GM21423 (cell line): ENCODE measurements around the gene SIGLEC15.
"Not testable (repeated sequence)": the region's sequence is repeated elsewhere in the genome, so short reads cannot be mapped to it uniquely, and the experiment has no call there.

Source experiments
- ATAC-seq: cut with Tn5 transposase; IDR thresholded peaks from one replicate; pipeline ENCODE4 v1.9.1; 2021; ENCODE audit warnings: mild to moderate bottlenecking, moderate library complexity; ENCODE audit not compliant: unreplicated experiment

Gene SIGLEC15

DNA sequence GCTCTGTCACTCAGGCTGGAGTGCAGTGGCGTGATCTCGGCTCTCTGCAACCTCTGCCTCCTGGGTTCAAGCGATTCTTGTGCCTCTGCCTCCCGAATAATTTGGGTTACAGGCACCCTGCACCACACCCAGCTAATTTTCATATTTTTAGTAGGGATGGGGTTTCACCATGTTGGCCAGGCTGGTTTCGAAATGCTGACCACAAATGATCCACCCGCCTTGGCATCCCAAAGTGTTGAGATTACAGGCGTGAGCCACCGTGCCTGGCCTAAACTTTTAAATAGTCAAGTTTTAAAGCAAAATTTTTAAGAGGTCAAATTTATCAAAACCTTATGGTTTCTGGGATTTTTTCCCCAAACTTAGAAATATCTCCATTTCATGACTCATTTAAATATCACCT, 6.7 kb upstream of the SIGLEC15 start:
- not testable (repeated sequence) for ATAC-seq

GRCh38 chr18:45820106-45820745, 5.2 kb upstream of the SIGLEC15 start:
- ATAC-seq, result no peak

DNA sequence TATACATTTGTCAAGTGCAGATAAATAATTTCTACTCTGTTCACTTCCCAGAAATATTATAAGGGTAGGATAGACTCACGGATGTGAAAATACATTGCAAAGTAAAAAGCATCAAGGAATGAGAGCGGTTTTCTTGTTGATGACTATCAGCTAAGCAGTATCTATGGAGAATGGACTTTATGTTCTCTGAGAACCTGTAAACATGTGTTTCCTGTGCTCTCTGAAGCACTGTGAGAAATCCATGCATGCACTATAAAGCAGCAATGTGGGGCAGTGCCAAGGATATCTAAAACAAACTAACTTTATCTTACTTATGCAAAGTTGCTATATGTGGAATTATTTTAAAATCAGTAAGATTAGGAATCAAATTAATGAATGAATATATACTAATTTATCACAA, 4.4 kb upstream of the SIGLEC15 start:
- no peak for ATAC-seq

GRCh38 chr18:45821711-45822110, 3.8 kb upstream of the SIGLEC15 start:
- no peak for ATAC-seq

DNA sequence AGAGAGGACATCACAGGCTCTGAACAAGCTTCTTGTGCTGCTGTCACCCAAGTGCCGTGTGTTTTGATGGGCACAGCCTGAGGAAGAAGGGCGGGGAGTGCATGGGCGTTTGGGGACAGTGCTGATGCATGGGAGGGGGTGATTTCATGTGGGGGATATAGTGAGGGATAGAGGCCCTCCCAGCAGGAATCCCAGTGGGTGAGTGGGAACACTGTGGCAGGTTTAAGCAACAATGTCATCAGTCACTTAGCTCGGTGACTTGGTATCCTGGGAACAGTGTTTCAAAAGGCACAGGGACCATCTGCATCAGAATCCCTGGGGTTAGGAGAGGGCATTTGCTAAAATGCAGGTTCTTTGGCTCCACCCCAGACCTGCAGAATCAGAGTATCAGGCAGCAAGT, 609 bp downstream of the SIGLEC15 start:
- no peak for ATAC-seq

DNA sequence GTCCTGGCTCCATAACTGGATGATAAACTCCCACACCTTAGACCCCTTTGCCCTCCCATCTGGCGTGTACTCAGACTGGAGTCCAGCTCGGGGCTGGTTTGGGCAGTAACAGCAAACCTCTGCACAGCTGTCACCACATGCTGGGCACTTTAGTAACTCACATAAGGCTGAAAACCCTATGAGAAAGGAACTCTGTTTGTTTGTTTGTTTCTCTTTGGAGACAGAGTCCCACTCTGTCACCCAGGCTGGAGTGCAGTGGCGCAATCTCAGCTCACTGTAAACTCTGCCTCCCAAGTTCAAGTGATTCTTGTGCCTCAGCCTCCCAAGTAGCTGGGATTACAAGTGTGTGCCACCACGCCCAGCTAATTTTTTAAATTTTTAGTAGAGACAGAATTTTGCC, 1.2 kb downstream of the SIGLEC15 start:
- not testable (repeated sequence) for ATAC-seq

GRCh38 chr18:45828917-45829811, 3.7 kb downstream of the SIGLEC15 start:
- no peak for ATAC-seq

- ATAC-seq, result no peak
Observed at GRCh38 chr18:45829855-45830254, 4.4 kb downstream of the SIGLEC15 start.

DNA sequence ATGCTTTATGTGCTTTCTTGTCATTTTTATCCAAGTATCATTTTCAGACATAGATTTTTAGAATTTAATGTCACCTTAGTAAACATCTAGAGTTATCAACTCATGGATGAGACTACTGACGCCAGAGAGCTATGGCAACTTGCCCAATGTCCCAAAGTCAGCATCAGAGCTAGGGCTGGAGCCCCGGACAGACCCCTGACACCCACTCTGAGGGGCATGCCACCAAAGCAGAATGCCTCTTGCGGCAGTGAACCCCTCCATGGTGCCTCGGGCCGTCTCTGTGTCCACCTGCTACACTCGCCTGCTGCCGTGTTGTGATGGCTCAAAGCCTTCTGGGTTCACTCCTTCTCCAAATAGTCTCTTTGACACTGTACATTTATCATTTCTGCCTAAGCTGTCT, 5.4 kb downstream of the SIGLEC15 start:
- ATAC-seq, result no peak

DNA sequence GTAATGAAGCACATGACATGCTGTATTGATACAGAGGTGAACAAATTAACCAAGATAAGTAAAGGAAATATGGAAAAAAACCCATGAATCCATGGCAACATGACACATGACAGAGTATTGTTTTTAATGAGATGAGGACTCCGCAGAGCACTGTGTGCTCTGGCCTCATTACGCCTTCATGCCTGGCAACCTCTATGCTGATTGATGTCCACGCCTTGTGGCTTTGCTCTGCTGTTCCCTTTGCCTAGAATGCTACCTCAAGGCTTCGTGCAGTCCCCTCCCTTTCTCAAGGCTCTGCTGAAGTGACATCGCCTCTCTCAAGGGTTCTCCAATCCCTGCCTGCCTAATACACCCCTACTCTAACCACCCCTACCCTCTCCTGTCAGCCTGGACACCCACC, 8.4 kb downstream of the SIGLEC15 start:
- ATAC-seq, result no peak

GRCh38 chr18:45834306-45834705, 8.8 kb downstream of the SIGLEC15 start:
- ATAC-seq, result no peak

GRCh38 chr18:45835057-45835636, 9.7 kb downstream of the SIGLEC15 start:
- ATAC-seq, result no peak

DNA sequence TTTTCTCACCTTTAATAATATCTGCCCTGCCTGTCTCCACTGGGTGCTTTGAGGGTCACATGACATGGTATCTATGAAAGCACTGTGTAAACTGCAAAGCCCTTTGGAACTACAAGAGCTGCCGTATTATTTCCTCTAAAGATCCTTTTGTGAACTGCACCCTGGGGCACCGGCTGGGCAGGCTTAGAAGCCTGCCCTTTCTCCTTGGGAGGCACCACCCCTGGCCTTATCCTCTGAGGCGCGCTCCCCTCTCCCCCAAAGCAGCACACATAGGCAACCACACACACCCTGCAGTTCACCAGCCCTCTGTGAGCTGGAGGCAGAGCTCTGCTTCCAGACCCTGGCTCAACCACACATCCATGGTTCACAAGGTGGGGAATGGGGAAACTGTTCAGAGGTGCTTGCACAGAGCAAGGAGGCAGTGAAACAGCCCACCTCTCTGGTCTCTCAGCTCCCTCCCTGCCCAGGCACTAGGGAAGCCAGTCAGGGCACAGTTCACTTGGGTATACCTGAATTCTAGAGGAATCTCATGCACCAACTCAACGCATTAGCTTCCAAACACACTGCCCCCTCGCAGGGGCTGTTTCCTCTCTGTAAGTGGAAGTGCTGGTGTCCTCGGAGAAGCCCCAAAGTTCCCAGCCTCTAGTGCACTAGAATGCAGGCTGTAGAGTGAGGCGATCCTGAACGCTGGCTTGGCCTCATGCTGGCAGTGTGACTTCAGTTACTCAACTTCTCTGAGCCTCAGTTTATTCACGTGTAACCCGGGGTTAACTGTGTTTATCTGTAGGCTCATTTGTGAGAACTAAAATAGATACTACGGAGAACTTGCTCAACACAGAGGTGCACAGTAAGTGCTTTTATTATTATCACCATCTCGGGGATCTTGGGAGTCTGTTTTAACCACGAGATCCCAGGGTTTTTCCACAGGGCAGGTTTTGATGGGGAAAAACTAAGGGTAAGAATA, 11.0 kb downstream of the SIGLEC15 start:
- ATAC-seq, result no peak

GRCh38 chr18:45837283-45838070, 12.0 kb downstream of the SIGLEC15 start:
- peak; percentile 59 for ATAC-seq

- no peak for ATAC-seq
Observed at GRCh38 chr18:45838302-45839070, 13.0 kb downstream of the SIGLEC15 start.

DNA sequence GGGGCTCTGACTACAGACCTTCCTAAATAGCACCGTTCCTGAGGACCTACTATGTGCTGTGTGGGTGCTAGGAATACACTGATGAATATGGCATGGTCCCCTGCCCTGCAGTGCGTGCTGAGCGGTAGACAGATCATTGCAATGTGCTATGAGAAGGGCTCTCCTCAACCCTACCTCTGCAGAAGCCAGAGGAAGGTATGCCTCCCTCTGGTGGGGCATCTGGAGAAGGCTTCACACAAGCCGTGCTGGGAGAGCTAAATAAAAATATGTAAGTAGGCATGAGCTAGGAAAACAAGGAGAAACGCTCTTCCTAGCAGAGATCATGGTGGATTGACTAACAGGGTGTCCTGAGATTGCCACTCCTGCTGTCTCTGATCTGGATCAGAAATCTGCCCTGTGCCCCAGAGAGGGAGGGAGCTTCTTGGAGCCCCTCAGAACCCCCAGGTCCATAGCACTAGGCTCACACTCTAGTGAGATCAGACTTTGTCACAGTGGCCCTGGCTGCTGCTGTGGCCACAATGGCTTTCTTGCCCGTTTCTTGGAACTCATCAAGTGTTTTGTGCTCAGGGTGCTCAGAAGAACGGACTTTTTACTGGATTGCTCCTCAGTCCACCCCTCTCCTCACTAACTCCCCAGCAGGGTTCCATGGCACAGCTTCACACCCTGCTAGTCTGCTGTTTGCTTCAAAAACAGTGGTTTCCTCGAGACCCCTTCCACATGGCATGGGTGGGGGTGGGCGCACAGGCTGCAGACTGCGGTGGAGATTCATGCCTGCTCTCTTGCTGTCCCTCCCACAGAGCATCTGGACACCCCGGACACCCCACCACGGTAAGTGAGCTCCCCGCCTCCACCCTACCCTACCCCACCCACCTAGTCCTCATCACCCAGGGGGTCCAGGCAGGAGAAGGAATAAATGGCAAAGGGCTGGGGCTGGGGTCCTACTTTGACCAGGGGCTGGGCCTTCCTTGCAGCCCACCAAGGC, 14.2 kb downstream of the SIGLEC15 start:
- no peak for ATAC-seq

DNA sequence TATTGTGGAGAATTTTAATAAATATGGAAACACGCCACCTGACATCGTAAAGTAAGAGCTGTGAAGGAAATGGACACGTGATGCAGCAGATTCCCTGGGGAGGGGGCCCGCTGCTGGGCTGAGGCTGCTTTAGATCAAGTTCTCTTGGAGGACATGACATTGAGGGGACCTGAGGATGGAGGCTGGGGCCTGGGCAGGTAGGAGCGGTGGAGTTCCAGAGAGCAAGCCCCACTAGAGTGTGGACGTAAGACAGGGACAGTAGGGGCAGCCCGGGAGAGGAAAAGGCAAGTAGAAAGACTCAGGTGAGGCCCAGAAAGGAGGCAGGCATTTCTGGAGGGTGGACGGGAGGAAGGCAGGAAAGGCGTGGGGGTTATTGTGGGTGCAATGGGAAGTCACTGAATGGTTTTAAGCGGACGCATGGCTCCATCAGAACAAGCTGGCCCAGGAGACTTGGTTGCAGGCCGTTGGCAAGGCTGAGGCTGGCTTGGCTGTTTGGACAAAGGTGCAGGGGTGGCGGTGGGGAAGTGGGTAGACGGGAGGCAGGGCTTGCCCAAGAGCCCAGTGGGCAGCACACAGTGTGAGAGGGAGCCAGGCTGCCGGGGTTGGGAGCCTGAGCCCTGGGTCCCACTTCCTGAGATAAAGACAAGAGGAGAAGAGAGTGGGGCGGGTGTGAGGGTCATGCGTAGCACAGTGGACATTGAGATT, 15.7 kb downstream of the SIGLEC15 start:
- ATAC-seq, result no peak
